ENCODE data around the gene KLHL29.

DNA sequence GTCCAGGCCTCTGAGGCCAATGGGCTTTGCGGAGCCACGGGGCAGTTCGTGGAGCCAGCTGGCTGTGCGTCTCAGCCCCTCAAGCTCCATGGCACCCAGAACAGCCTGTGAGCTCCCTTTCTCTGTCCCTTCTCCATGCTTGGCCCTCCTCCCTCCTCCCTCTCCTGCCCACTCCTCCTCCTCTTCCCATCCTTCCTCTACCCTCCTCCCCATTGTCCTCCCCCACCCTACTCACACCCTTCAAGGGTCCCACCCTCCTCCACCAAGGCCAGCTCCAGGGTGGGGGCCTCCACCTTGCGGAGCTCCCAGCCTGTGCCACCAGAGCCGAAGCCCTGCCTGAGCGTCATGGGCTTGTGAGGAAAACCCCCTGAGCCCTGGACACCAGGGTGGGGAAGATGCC lies 273.0 kb downstream of the KLHL29 start:
- TF ChIP-seq, protein P1, sequence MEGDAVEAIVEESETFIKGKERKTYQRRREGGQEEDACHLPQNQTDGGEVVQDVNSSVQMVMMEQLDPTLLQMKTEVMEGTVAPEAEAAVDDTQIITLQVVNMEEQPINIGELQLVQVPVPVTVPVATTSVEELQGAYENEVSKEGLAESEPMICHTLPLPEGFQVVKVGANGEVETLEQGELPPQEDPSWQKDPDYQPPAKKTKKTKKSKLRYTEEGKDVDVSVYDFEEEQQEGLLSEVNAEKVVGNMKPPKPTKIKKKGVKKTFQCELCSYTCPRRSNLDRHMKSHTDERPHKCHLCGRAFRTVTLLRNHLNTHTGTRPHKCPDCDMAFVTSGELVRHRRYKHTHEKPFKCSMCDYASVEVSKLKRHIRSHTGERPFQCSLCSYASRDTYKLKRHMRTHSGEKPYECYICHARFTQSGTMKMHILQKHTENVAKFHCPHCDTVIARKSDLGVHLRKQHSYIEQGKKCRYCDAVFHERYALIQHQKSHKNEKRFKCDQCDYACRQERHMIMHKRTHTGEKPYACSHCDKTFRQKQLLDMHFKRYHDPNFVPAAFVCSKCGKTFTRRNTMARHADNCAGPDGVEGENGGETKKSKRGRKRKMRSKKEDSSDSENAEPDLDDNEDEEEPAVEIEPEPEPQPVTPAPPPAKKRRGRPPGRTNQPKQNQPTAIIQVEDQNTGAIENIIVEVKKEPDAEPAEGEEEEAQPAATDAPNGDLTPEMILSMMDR (IDR thresholded peaks at IDR 0.05): no peak
- TF ChIP-seq POLR2A (IDR thresholded peaks at IDR 0.05) (no peak), EP300 (IDR thresholded peaks at IDR 0.05) (no peak)

All from ovary (tissue), 3 donors.